ENCODE data around the gene MSRB1. TPM values are rescaled to one million over a fixed set of nuclear protein-coding genes. Genes with fewer than 3 reads are reported as not detected.

The MSRB1 gene
- total and polyA plus RNA-seq, 2 of the 13 experiments (the other 11 are each of a cell fraction or from before 2014, with no cell fraction given), result 32.1 to 75.4 TPM

DNA sequence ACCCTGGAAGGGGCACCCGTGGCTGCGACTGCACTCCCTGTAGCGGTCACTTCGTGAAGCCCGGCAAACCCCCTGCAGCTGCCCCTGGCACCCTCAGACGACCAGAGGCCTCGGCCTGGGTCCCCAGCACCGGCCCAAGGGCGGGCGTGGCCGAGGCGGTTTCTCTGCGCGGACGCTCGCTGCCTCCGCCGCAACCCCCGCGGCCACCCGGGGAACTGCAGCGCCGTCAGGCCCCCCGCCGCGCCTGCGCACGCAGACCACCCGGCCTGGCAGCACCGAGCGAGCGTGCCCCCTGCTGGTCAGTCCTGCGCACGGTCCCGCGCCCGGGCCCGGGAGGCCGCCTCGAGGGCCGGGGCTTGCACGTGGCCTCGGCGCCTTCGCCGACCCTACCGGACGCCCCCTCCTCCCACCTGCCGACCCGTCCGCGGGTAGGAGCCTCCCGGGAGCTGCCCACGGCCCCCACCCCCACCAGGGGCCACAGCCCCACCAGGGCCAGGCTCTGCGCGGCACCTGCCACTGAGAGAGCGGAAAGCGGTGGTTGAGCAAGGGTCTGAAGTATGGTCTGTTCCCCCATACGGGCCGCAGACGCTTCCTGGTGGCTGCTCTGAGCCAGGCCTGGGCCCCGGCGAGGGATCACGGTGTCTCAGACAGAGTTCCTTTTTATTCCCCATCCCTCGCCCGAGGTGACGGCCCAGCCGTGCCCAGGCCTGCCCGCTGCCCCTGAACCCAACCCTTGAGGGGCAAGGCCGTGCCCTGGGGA is 13.2 kb downstream of the MSRB1 start (continued):
- TF ChIP-seq, protein P1, sequence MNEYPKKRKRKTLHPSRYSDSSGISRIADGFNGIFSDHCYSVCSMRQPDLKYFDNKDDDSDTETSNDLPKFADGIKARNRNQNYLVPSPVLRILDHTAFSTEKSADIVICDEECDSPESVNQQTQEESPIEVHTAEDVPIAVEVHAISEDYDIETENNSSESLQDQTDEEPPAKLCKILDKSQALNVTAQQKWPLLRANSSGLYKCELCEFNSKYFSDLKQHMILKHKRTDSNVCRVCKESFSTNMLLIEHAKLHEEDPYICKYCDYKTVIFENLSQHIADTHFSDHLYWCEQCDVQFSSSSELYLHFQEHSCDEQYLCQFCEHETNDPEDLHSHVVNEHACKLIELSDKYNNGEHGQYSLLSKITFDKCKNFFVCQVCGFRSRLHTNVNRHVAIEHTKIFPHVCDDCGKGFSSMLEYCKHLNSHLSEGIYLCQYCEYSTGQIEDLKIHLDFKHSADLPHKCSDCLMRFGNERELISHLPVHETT (CRISPR knock-in tag; conservative IDR thresholded peaks at IDR 0.05), result no peak
- no peak; the same call in 1 of the 2 replicates for TF ChIP-seq ZNF205 (CRISPR knock-in tag; IDR thresholded peaks at IDR 0.05)
- no peak for TF ChIP-seq NR2F6 (IDR thresholded peaks at IDR 0.05)
- no peak for TF ChIP-seq NR2F6 (CRISPR knock-in tag; IDR thresholded peaks at IDR 0.05)
- TF ChIP-seq SP5 (CRISPR knock-in tag; IDR thresholded peaks at IDR 0.05; ENCODE audit: borderline replicate concordance, low read depth), result no peak
- TF ChIP-seq ELF3 (CRISPR knock-in tag; IDR thresholded peaks at IDR 0.05), result 0 out of 2 replicates have a peak, but pooled peaks have one; percentile 45
- no peak for TF ChIP-seq ISX (CRISPR knock-in tag; conservative IDR thresholded peaks at IDR 0.05)
- TF ChIP-seq CBX5 (CRISPR knock-in tag; IDR thresholded peaks at IDR 0.05; ENCODE audit: borderline replicate concordance), result no peak
- peak; percentile 86 for TF ChIP-seq ZNF430 (CRISPR knock-in tag; IDR thresholded peaks at IDR 0.05)
- 0 out of 2 replicates have a peak, but pooled peaks have one; percentile 71 for TF ChIP-seq HNRNPL (IDR thresholded peaks at IDR 0.05; ENCODE audit: low read depth, low read length)
- no peak for TF ChIP-seq ZNF850 (CRISPR knock-in tag; conservative IDR thresholded peaks at IDR 0.05)
- TF ChIP-seq, protein P2, sequence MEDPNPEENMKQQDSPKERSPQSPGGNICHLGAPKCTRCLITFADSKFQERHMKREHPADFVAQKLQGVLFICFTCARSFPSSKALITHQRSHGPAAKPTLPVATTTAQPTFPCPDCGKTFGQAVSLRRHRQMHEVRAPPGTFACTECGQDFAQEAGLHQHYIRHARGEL (CRISPR knock-in tag; IDR thresholded peaks at IDR 0.05), result no peak
- TF ChIP-seq ZNF232 (CRISPR knock-in tag; IDR thresholded peaks at IDR 0.05; ENCODE audit: borderline replicate concordance), result peak; percentile 77; the same call in 1 of the 2 replicates
- TF ChIP-seq RXRB (CRISPR knock-in tag; IDR thresholded peaks at IDR 0.05; ENCODE audit: borderline replicate concordance), result peak; percentile 38; the same call in 1 of the 2 replicates
- TF ChIP-seq, protein P3, sequence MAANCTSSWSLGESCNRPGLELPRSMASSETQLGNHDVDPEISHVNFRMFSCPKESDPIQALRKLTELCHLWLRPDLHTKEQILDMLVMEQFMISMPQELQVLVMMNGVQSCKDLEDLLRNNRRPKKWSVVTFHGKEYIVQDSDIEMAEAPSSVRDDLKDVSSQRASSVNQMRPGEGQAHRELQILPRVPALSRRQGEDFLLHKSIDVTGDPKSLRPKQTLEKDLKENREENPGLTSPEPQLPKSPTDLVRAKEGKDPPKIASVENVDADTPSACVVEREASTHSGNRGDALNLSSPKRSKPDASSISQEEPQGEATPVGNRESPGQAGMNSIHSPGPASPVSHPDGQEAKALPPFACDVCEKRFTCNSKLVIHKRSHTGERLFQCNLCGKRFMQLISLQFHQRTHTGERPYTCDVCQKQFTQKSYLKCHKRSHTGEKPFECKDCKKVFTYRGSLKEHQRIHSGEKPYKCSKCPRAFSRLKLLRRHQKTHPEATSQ (CRISPR knock-in tag; IDR thresholded peaks at IDR 0.05; ENCODE audit: borderline replicate concordance), result 0 out of 2 replicates have a peak, but pooled peaks have one; percentile 32
- TF ChIP-seq, protein P4, sequence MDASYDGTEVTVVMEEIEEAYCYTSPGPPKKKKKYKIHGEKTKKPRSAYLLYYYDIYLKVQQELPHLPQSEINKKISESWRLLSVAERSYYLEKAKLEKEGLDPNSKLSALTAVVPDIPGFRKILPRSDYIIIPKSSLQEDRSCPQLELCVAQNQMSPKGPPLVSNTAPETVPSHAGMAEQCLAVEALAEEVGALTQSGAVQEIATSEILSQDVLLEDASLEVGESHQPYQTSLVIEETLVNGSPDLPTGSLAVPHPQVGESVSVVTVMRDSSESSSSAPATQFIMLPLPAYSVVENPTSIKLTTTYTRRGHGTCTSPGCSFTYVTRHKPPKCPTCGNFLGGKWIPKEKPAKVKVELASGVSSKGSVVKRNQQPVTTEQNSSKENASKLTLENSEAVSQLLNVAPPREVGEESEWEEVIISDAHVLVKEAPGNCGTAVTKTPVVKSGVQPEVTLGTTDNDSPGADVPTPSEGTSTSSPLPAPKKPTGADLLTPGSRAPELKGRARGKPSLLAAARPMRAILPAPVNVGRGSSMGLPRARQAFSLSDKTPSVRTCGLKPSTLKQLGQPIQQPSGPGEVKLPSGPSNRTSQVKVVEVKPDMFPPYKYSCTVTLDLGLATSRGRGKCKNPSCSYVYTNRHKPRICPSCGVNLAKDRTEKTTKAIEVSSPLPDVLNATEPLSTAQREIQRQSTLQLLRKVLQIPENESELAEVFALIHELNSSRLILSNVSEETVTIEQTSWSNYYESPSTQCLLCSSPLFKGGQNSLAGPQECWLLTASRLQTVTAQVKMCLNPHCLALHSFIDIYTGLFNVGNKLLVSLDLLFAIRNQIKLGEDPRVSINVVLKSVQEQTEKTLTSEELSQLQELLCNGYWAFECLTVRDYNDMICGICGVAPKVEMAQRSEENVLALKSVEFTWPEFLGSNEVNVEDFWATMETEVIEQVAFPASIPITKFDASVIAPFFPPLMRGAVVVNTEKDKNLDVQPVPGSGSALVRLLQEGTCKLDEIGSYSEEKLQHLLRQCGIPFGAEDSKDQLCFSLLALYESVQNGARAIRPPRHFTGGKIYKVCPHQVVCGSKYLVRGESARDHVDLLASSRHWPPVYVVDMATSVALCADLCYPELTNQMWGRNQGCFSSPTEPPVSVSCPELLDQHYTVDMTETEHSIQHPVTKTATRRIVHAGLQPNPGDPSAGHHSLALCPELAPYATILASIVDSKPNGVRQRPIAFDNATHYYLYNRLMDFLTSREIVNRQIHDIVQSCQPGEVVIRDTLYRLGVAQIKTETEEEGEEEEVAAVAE (CRISPR knock-in tag; IDR thresholded peaks at IDR 0.05; ENCODE audit: borderline replicate concordance), result no peak
- no peak for TF ChIP-seq NAIF1 (CRISPR knock-in tag; IDR thresholded peaks at IDR 0.05; ENCODE audit: borderline replicate concordance)
- TF ChIP-seq, protein P5, sequence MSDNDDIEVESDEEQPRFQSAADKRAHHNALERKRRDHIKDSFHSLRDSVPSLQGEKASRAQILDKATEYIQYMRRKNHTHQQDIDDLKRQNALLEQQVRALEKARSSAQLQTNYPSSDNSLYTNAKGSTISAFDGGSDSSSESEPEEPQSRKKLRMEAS (IDR thresholded peaks at IDR 0.05), result peak; percentile 99
- TF ChIP-seq HOXA9 (CRISPR knock-in tag; IDR thresholded peaks at IDR 0.05; ENCODE audit: borderline replicate concordance), result peak; percentile 80; the same call in 1 of the 2 replicates
- no peak for TF ChIP-seq ZNF136 (CRISPR knock-in tag; IDR thresholded peaks at IDR 0.05; ENCODE audit: low read depth)
- no peak for TF ChIP-seq ZNF780A (CRISPR knock-in tag; IDR thresholded peaks at IDR 0.05)
- no peak for TF ChIP-seq ZNF615 (CRISPR knock-in tag; IDR thresholded peaks at IDR 0.05; ENCODE audit: borderline replicate concordance)
- TF ChIP-seq HMGA1 (CRISPR knock-in tag; conservative IDR thresholded peaks at IDR 0.05), result no peak

Data from HepG2 (cell line).